HL-60/S4 (cell line): ENCODE measurements around the gene ZFYVE27.

Experiments used
- in situ Hi-C: fragments of 300-500 bp; cut with MboI; formaldehyde crosslinking; loops from 2 replicates; pipeline ENCODE4 v1.14.3; 2022; ENCODE audit warnings: low sequenced_read_pairs

Gene ZFYVE27

GRCh38 chr10:97743169-97743943 lies 6.4 kb downstream of the ZFYVE27 start:
- in situ Hi-C loops = no loop called here

- in situ Hi-C loops = no loop called here
Observed at GRCh38 chr10:97744405-97745035, 7.6 kb downstream of the ZFYVE27 start.

- in situ Hi-C loops = no loop called here
Observed at GRCh38 chr10:97747573-97747972, 10.6 kb downstream of the ZFYVE27 start.

DNA sequence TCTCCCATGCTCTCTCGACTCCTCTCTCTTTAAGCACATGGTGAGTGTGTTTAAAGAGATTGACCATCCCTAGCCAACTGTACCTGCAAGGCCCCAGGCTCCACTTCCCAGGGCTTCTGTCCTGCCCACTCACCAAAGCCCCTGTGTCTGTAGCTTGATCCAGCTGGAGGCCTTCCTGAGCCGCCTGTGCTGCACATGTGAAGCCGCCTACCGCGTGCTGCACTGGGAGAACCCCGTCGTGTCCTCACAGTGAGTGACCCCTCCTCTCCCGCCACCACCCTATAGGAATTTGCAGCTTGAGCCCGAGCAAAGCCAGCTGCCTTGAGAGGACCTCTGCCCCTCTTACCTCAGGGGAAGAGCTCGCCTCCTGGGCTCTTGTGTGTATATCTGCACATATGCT lies 11.2 kb downstream of the ZFYVE27 start:
- in situ Hi-C loops = no loop called here

DNA sequence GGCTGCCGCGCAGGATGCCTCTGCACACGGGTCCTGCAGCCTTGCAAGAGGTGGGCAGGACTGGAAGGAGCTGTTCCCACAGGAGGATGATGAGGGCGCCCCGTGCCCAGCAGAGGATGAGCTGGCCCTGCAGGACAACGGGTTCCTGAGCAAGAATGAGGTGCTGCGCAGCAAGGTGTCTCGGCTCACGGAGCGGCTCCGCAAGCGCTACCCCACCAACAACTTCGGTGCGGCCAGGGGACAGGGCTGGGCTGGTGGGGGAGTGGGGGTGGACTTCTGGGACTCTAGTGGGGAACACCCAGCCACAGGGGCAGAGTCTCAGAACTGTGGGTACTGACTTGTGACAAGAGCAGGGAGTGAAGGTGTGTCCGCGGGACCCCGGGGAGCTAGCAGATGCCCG lies 16.0 kb downstream of the ZFYVE27 start:
- in situ Hi-C loops = no loop called here

DNA sequence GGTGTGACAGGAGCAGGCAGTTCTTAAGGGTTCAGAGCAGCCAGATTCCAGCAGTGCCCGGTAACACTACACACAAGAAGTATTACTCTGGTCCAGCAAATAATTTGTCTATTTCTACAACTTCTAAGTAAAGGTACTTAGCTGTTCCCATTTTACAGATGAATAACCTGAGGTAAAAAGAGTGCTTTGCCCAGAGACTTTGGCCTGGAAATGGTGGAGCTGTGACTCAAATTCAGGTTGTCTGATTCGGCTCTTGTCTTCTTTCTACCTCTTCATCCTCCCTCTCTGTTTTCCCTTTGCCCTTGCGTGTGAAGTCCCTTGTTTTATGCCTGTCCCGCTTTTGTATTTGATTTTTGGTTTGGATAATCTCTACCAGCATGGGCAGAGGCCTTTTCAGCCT lies 17.8 kb downstream of the ZFYVE27 start:
- in situ Hi-C loops = no loop called here

- in situ Hi-C loops = no loop called here
Observed at GRCh38 chr10:97755718-97756117, 18.8 kb downstream of the ZFYVE27 start.

DNA sequence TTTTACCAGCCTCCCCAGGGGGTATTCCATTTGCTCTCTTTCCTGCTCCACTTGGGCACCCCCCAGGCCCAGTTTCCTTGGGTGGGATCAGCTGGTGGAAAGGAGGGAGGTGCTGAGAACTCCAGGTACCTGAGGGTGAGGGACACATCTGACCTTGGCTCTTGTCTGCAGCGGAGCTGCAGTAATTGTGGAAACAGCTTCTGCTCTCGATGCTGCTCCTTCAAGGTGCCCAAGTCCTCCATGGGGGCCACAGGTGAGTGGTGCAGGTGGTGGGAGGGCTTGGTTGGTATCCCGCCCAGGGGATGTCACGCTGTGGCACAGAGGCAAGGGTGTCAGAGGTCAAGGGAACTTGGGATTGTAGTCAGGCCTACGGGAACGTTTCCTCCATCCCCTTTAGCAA lies 20.5 kb downstream of the ZFYVE27 start:
- in situ Hi-C loops = no loop called here

DNA sequence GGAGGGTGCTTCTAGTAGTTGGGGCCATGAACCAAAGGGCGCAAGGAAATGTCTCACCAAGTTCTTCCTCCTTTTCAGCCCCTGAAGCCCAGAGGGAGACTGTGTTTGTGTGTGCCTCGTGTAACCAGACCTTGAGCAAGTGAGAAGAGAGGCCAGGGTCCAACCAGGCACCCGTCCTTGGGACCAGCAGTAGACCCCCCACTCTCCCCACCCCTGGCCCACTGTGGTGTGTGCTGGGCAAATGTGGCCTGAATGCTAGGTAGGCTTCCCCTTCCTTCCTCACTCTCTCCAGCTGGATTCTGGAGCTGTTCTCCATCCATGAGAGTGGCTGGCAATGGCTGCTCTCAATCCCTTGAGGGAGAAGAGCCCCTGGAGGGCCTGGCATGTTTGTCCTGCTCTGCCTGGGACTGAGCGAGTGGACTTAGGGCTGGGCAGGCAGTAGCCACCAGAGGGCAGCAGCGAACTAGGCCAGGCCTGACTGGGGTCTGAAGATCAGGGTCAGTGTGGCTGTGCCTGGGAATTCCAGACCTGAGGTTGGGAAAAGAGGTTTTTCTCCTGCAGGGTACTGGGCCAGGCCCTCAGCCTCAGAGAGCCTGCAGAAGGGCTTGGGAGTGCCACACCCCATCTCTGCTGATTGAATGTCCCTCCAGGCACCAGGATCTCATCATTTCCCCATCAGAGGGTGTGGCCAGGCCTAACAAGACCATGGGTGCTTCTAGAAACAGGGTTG lies 22.4 kb downstream of the ZFYVE27 start:
- in situ Hi-C loops = no loop called here

- in situ Hi-C loops = no loop called here
Observed at GRCh38 chr10:97759946-97760345, 23.0 kb downstream of the ZFYVE27 start.

- in situ Hi-C loops = no loop called here
Observed at GRCh38 chr10:97760461-97761257, 23.7 kb downstream of the ZFYVE27 start.

DNA sequence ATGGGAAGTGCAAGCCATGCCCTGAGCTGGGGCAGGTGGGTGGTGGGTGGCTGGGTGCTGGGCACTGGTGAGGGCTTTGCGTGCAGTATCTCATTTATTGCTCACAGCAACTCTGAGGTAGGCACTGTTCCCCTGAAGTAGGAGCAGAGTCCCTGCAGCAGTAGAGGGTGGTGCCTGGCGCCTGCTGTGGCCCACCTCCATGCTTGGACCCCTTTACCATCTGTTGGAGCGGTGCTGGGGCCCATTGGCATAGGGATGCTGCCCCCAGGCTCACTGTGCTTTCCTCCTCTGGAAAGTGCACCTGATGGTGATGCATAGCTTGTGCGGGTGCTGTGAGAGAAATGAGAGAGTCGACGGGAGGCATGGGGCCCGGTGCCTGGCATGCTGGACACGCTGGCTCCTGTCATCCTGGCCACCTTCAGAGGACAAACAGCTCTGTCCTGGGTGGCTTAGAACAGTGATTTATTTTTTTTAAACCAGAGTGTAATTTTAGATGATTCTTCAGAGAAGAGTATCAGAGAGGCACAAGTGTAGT lies 24.5 kb downstream of the ZFYVE27 start:
- in situ Hi-C loops = no loop called here

DNA sequence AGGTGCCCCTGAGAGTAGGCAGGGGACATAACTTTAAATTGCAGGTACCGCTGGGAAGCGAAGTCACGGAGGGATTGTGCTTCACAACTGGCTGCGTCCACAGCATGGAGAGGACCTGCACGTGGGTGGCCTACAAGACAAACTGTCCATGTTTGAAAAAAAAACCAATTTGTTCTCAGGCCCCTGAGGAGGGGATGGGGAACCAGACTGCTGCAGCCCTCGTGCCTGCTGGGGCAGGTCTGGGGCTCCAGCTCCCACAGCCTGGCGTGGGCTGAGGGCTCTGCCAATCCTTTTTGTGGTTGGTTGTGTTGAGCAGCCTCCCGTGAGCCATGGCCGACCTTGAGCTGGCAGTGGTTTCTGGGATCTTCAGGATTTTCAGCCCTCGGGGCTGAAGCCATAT lies 25.1 kb downstream of the ZFYVE27 start:
- in situ Hi-C loops = no loop called here

DNA sequence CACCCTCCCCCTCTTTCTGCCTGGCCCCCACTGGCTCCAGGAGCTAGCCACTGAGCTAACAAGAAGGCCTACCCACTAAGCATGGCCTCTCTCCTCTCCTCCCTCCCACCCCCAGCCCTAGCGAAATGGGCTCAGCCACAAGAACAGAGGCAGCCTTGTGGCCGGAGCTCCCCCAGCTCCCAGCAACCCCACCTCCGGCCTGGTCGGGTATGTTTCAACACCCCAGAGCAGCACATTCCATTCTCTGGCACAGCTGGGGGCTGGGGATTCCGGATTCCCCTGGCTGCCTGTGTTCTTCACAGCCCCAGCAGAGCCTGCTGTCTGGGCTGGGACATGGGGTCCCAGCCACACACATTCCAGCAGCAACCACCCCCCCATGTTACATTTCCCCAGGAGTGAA lies 25.9 kb downstream of the ZFYVE27 start:
- in situ Hi-C loops = no loop called here

DNA sequence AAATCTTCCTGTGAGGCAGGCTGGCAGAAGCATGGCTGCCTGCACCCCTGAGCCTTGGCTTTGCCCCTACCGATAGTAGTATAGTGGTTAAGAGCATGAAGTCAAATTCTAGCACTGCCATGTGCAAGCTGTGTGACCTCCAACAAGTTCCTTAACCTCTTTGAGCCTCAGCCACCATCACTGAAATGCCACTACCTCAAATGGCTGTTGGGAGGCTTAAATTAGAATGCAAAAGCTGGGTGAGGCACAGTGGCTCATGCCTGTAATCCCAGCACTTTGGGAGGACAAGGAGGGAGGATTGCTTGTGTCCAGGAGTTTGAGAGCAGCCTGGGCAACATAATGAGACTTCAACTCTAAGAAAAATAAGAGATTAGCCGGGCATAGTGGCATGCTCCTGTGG lies 26.5 kb downstream of the ZFYVE27 start:
- in situ Hi-C loops = no loop called here

GRCh38 chr10:97763947-97764346 lies 27.0 kb downstream of the ZFYVE27 start:
- in situ Hi-C loops = no loop called here

DNA sequence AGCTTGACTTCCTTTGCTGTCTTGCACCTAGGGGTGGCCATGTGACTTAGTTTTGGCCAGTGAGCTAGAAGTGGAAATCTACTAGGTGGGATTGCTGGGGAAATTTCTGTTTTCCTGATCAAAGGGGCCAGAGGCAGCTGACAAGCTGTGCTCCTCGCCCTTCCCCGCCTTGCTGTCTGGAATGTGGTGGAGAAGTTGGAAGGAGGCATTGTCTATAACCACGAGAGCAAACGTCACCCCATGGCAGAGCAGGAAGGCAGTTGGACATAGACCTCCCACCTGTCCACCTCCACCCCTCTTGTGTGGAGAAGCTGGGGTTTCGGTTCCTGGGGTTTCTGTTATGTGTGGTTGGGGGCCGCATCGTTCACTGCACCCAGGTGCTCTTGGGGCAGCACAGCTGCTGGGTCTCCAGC lies 27.6 kb downstream of the ZFYVE27 start:
- in situ Hi-C loops = no loop called here

GRCh38 chr10:97765201-97765600 lies 28.3 kb downstream of the ZFYVE27 start:
- in situ Hi-C loops = no loop called here

GRCh38 chr10:97766106-97766810 lies 29.3 kb downstream of the ZFYVE27 start:
- in situ Hi-C loops = no loop called here
